Measurements from ENCODE around the gene MCMBP. TPM values are rescaled to one million over a fixed set of nuclear protein-coding genes. Genes with fewer than 3 reads are reported as not detected.
A peak's percentile ranks its signal among the peaks of the same experiment; 100 is the strongest.
"Not testable (repeated sequence)": the region's sequence is repeated elsewhere in the genome, so short reads cannot be mapped to it uniquely, and the experiment has no call there.

The MCMBP gene
- total RNA-seq: 26.5 TPM
- long read RNA-seq, full-length matches to known transcripts: 76 of 93 reads
- long read RNA-seq, partial matches to known transcripts: 2 of 93 reads
- long read RNA-seq, other reads (novel, unspliced or antisense): 15 of 93 reads

- ATAC-seq (ENCODE audit: poor library complexity) (no peak), DNase-seq (no peak)
- intact Hi-C loops (cut with DNase I): loop anchor here (10.0 kb wide), 1 partner anchor 278 kb away; the partner anchor contains the start of gene TIAL1
Observed at GRCh38 chr10:119872610-119872859, at the start of gene MCMBP. Gene MCMBP (minus strand): TSS chr10:119872843. CDS start chr10:119872584, 259 bp downstream.

GRCh38 chr10:119919826-119920225 lies 47.2 kb upstream of the MCMBP start:
- DNase-seq (no peak), ATAC-seq (ENCODE audit: poor library complexity) (no peak)
- intact Hi-C loops (cut with DNase I): no loop called here

DNA sequence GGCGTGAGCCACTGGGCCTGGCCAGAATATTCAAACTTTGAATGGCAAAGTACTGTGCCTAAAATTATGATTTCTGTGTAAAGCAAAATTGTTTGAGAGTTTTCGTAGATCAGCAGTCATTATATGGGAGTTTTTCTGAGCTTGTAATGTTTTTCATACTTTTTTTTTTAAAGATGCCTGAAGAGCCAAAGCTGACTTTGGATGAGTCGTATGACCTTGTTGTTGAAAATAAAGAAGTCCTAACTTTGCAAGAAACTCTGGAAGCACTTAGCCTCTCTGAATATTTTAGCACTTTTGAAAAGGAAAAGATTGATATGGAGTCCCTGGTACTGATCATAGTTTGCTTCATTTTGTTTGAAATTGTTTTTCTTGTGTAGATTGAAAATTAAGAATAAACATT lies 46.6 kb upstream of the MCMBP start:
- DNase-seq (no peak), ATAC-seq (ENCODE audit: poor library complexity) (no peak)
- intact Hi-C loops (cut with DNase I): no loop called here

DNA sequence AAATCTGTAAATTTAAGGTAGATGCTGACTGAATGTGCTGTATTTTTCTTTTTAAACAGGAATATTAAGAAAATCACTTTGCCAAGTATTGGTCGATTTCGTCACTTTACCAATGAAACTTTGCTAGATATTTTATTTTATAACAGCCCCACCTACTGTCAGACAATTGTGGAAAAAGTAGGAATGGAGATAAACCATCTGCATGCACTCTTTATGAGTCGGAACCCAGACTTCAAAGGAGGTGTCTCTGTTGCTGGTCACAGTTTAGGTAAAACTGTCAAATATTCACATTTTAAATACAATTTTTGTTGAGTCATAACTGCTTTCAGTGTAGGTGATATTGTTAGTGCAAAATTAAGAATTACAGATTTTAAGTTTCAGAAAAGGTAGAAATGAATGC lies 45.1 kb upstream of the MCMBP start:
- DNase-seq: no peak
- ATAC-seq (ENCODE audit: poor library complexity): no peak
- intact Hi-C loops (cut with DNase I): no loop called here

GRCh38 chr10:119910689-119911088 lies 38.0 kb upstream of the MCMBP start:
- DNase-seq (no peak), ATAC-seq (ENCODE audit: poor library complexity) (no peak)
- intact Hi-C loops (cut with DNase I): no loop called here

- intact Hi-C loops (cut with DNase I): no loop called here
- DNase-seq: no peak
- ATAC-seq (ENCODE audit: poor library complexity): no peak
Observed at GRCh38 chr10:119908166-119908565, 35.5 kb upstream of the MCMBP start.

GRCh38 chr10:119907695-119908094 lies 35.1 kb upstream of the MCMBP start:
- ATAC-seq (ENCODE audit: poor library complexity); DNase-seq; intact Hi-C loops (cut with DNase I): not testable (repeated sequence)

- DNase-seq: no peak
- intact Hi-C loops (cut with DNase I): no loop called here
- no peak for ATAC-seq (ENCODE audit: poor library complexity)
Observed at GRCh38 chr10:119903946-119904666, 31.5 kb upstream of the MCMBP start.

DNA sequence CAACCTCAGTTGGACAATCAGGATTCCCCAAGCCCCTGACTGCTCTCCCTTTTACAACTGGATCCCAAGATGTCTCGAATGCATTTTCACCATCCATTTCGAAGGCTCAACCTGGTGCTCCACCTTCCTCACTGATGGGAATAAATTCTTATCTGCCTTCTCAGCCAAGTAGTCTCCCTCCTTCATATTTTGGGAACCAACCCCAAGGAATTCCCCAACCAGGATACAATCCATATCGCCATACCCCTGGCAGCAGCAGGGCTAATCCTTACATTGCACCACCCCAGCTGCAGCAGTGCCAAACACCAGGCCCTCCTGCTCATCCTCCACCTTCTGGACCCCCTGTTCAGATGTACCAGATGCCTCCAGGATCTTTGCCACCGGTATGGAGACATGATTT lies 25.9 kb upstream of the MCMBP start:
- no peak for DNase-seq
- no peak for ATAC-seq (ENCODE audit: poor library complexity)
- intact Hi-C loops (cut with DNase I): no loop called here

DNA sequence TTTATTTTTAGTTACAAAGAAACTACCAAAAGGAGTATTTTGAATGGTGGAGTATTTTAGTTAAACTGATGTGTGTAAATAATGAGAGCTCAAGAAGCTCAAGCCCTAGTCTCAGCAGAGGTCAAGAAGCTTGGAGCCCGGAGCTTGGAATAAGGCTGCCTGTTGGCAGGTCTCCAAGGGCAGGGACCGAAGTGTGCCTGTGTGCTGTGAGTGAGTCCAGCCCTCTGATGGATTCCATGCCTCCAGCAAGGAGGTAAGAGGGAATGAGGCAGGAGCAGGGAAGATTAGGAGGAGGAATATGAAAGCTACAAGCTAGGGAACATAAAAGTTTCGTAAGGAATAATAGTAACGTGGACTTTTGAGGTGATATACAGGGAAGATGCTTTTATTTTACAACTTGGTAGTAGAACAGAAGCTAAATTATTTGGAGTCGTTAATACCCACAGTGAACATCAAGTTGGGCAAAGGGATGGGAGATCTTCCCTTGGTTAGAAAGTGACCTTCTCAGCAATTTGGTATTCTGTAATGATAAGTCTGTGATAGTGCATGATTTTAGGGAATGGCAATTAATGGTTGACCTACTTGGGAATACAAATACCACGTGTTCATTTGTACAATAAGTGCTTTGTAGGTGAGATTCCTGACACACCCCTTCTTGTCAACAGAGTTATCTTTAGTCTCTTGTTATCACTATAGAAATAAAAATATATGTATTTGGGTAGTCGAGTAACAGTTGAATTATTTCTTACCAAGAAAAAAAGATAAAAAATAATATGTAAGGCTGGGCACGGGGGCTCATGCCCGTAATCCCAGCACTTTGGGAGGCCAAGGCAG lies 24.5 kb upstream of the MCMBP start:
- peak; percentile 52 for ATAC-seq (ENCODE audit: poor library complexity)
- intact Hi-C loops (cut with DNase I): no loop called here
- DNase-seq: peak; percentile 83

GRCh38 chr10:119896061-119896655 lies 23.5 kb upstream of the MCMBP start:
- intact Hi-C loops (cut with DNase I): no loop called here
- ATAC-seq (ENCODE audit: poor library complexity): no peak

GRCh38 chr10:119893845-119894427 lies 21.3 kb upstream of the MCMBP start:
- intact Hi-C loops (cut with DNase I): no loop called here
- ATAC-seq (ENCODE audit: poor library complexity) (no peak), DNase-seq (no peak)

More at GRCh38 chr10:119896061-119896655, 23.5 kb upstream of the MCMBP start:
- DNase-seq: no peak

GRCh38 chr10:119893074-119893473 lies 20.4 kb upstream of the MCMBP start:
- intact Hi-C loops (cut with DNase I): no loop called here
- no peak for ATAC-seq (ENCODE audit: poor library complexity)
- no peak for DNase-seq

GRCh38 chr10:119892188-119893065 lies 19.8 kb upstream of the MCMBP start, which contains the start of gene SEC23IP:
Gene SEC23IP (plus strand): TSS chr10:119892730. CDS start chr10:119892783, 53 bp downstream.
- peak; percentile 99 for ATAC-seq (ENCODE audit: poor library complexity)
- intact Hi-C loops (cut with DNase I): no loop called here

GRCh38 chr10:119891849-119892187 lies 19.2 kb upstream of the MCMBP start:
- ATAC-seq (ENCODE audit: poor library complexity); DNase-seq; intact Hi-C loops (cut with DNase I): not testable (repeated sequence)

More at GRCh38 chr10:119892188-119893065, 19.8 kb upstream of the MCMBP start, which contains the start of gene SEC23IP:
- DNase-seq: peak; percentile 98

DNA sequence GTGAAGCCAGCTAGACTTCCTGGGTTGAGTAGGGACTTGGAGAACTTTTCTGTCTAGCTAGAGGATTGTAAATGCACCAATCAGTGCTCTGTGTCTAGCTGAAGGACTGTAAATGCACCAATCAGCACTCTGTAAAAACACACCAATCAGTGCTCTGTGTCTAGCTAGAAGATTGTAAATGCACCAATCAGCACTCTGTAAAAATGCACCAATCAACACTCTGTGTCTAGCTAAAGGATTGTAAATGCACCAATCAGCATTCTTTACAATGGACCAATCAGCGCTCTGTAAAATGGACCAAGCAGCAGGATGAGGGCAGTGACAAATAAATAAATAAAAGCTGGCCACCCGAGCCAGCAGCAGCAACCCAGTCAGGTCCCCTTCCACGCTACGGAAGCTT lies 17.7 kb upstream of the MCMBP start:
- intact Hi-C loops (cut with DNase I); DNase-seq; ATAC-seq (ENCODE audit: poor library complexity): not testable (repeated sequence)

- ATAC-seq (ENCODE audit: poor library complexity): not testable (repeated sequence)
Observed at GRCh38 chr10:119889201-119889600, 16.6 kb upstream of the MCMBP start.

GRCh38 chr10:119888715-119889114 lies 16.1 kb upstream of the MCMBP start:
- DNase-seq; ATAC-seq (ENCODE audit: poor library complexity); intact Hi-C loops (cut with DNase I): not testable (repeated sequence)

More at GRCh38 chr10:119889201-119889600, 16.6 kb upstream of the MCMBP start:
- intact Hi-C loops (cut with DNase I); DNase-seq: not testable (repeated sequence)

Data from Right ventricle myocardium superior (tissue), 1 donor.